DOHH2 (cell line): ENCODE measurements around the gene MOB3C.

Source experiments
- H3F3A ChIP-seq: fragments of 200-600 bp; sonication (generic), shearing (Covaris generic); 2 replicates; pipeline ENCODE4 v1.6.0; 2016; ENCODE audit warnings: antibody characterized with exemption, mild to moderate bottlenecking; ENCODE audit not compliant: control insufficient read depth, insufficient read depth
- H3K27ac ChIP-seq: fragments of 200-600 bp; sonication (generic); 2 replicates; pipeline ENCODE4 v1.5.1; 2014; ENCODE audit warnings: low read depth, mild to moderate bottlenecking, low read length, moderate library complexity
- H3K27me3 ChIP-seq: fragments of 200-600 bp; sonication (generic); 2 replicates; pipeline ENCODE4 v1.6.1; 2014; ENCODE audit warnings: mild to moderate bottlenecking, low read length, mixed read lengths; ENCODE audit not compliant: control insufficient read depth
- H3K36me3 ChIP-seq: fragments of 200-600 bp; sonication (generic); 2 replicates; pipeline ENCODE4 v1.6.1; 2014; ENCODE audit warnings: mild to moderate bottlenecking, low read length, moderate library complexity, mixed read lengths; ENCODE audit not compliant: control insufficient read depth
- H3K4me1 ChIP-seq: fragments of 200-600 bp; sonication (generic); 2 replicates; pipeline ENCODE4 v1.6.1; 2014; ENCODE audit warnings: mild to moderate bottlenecking, low read length, mixed read lengths; ENCODE audit not compliant: control insufficient read depth
- H3K4me2 ChIP-seq: fragments of 200-600 bp; sonication (generic); 2 replicates; pipeline ENCODE4 v1.6.0; 2014; ENCODE audit warnings: mild to moderate bottlenecking, low read length, moderate library complexity
- H3K4me3 ChIP-seq: fragments of 200-600 bp; sonication (generic); 2 replicates; pipeline ENCODE4 v1.5.1; 2014; ENCODE audit warnings: mild to moderate bottlenecking, low read length, mixed read lengths
- H3K79me2 ChIP-seq: fragments of 200-600 bp; sonication (generic); 2 replicates; pipeline ENCODE4 v1.6.1; 2014; ENCODE audit warnings: mild to moderate bottlenecking, low read length, mixed read lengths; ENCODE audit not compliant: control insufficient read depth
- H3K9me2 ChIP-seq: fragments of 200-600 bp; sonication (generic); replicated peaks from 2 replicates; pipeline ENCODE4 v1.6.1; 2014; ENCODE audit warnings: mild to moderate bottlenecking, low read length, mixed read lengths; ENCODE audit not compliant: control insufficient read depth
- H3K9me3 ChIP-seq: fragments of 200-600 bp; sonication (generic); 2 replicates; pipeline ENCODE4 v1.6.1; 2014; ENCODE audit warnings: antibody characterized with exemption, low read length, mixed read lengths; ENCODE audit not compliant: control insufficient read depth, insufficient read depth
- H4K20me1 ChIP-seq: fragments of 200-600 bp; sonication (generic); 2 replicates; pipeline ENCODE4 v1.6.0; 2014; ENCODE audit warnings: low read depth, mild to moderate bottlenecking, antibody characterized with exemption, low read length, moderate library complexity; ENCODE audit not compliant: control insufficient read depth, insufficient read depth
- EZH2phosphoT487 ChIP-seq: fragments of 200-600 bp; sonication (generic); IDR thresholded peaks from 2 replicates; pipeline ENCODE4 v1.6.1; 2017; ENCODE audit warnings: borderline replicate concordance, mild to moderate bottlenecking, antibody characterized with exemption, low read length, moderate library complexity, mixed read lengths
- TF ChIP-seq, protein P1 (sequence below): fragments of 200-600 bp; sonication (generic); IDR thresholded peaks from one replicate; pipeline ENCODE4 v1.5.1; 2014; ENCODE audit warnings: antibody characterized with exemption, mild to moderate bottlenecking, low read depth, low read length; ENCODE audit not compliant: poor library complexity, severe bottlenecking

The MOB3C gene

DNA sequence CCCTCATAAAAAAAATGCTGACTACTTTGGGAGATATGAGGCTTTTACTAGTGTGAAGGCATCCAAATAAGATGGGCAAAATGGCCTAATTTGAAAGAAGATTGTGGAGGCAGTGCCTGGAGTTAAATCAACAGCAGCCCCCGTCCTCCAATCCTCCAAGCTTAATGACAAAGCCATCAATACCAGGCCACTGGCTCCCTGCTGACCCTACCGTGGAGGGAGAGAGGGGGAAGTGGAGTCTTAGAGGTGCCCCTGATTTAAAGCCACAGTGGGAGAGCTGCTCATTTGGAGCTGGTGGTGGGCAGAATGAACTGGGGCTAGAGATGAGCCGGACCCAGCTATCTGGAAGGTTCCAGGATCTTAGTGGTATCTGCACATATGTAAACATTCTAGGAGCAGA lies 40.8 kb downstream of the MOB3C start:
- H3K27me3 ChIP-seq: no peaks in the 10 kb centered on the region
- H3K79me2 ChIP-seq: no peaks in the 10 kb centered on the region
- H3K4me1 ChIP-seq: no peaks in the 10 kb centered on the region
- H3F3A ChIP-seq: no peaks in the 10 kb centered on the region
- H3K27ac ChIP-seq: no peak overlapping the region
- no peaks in the 10 kb centered on the region for H3K9me3 ChIP-seq
- no peaks in the 10 kb centered on the region for H4K20me1 ChIP-seq
- H3K36me3 ChIP-seq: peaks cover 9% of the 10 kb centered on the region; the same call in 1 of the 2 replicates
- TF ChIP-seq, protein P1, sequence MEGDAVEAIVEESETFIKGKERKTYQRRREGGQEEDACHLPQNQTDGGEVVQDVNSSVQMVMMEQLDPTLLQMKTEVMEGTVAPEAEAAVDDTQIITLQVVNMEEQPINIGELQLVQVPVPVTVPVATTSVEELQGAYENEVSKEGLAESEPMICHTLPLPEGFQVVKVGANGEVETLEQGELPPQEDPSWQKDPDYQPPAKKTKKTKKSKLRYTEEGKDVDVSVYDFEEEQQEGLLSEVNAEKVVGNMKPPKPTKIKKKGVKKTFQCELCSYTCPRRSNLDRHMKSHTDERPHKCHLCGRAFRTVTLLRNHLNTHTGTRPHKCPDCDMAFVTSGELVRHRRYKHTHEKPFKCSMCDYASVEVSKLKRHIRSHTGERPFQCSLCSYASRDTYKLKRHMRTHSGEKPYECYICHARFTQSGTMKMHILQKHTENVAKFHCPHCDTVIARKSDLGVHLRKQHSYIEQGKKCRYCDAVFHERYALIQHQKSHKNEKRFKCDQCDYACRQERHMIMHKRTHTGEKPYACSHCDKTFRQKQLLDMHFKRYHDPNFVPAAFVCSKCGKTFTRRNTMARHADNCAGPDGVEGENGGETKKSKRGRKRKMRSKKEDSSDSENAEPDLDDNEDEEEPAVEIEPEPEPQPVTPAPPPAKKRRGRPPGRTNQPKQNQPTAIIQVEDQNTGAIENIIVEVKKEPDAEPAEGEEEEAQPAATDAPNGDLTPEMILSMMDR: no peak
- no peak for TF ChIP-seq EZH2phosphoT487
- H3K9me2 ChIP-seq: no peaks in the 10 kb centered on the region
- no peak overlapping the region for H3K4me3 ChIP-seq
- H3K4me2 ChIP-seq: no peak overlapping the region

- Histone ChIP-seq H3K27me3 (no peaks in the 10 kb centered on the region), H3K4me2 (no peak overlapping the region), H3K4me1 (no peaks in the 10 kb centered on the region), H3K79me2 (no peaks in the 10 kb centered on the region), H3K4me3 (no peak overlapping the region), H4K20me1 (no peaks in the 10 kb centered on the region), H3F3A (no peaks in the 10 kb centered on the region), H3K36me3 (peaks cover 9% of the 10 kb centered on the region; the same call in 1 of the 2 replicates), H3K9me3 (no peaks in the 10 kb centered on the region), H3K27ac (no peak overlapping the region), H3K9me2 (no peaks in the 10 kb centered on the region)
- TF ChIP-seq, protein P1: no peak
- TF ChIP-seq EZH2phosphoT487: no peak
Observed at GRCh38 chr1:46575300-46575699, 41.3 kb downstream of the MOB3C start.

- Histone ChIP-seq H3K4me3 (no peak overlapping the region), H3F3A (no peaks in the 10 kb centered on the region), H3K27me3 (no peaks in the 10 kb centered on the region), H3K9me3 (no peaks in the 10 kb centered on the region), H3K27ac (no peak overlapping the region), H4K20me1 (no peaks in the 10 kb centered on the region), H3K79me2 (no peaks in the 10 kb centered on the region), H3K4me1 (no peaks in the 10 kb centered on the region), H3K36me3 (no peaks in the 10 kb centered on the region), H3K9me2 (no peaks in the 10 kb centered on the region), H3K4me2 (no peak overlapping the region)
- TF ChIP-seq, protein P1: no peak
- TF ChIP-seq EZH2phosphoT487: no peak
Observed at GRCh38 chr1:46571691-46572225, 44.9 kb downstream of the MOB3C start.
